GM23248 (cell line): ENCODE data around the gene MMAA.

Experiments used
- EZH2 ChIP-seq: fragments of 200-600 bp; sonication (generic); IDR thresholded peaks from 2 replicates; pipeline ENCODE4 v1.6.1; 2018; ENCODE audit warnings: antibody characterized with exemption, mild to moderate bottlenecking; ENCODE audit not compliant: insufficient read depth, poor library complexity, severe bottlenecking
- EZH2phosphoT487 ChIP-seq: fragments of 200-600 bp; sonication (generic); IDR thresholded peaks from 2 replicates; pipeline ENCODE4 v1.6.1; 2018; ENCODE audit warnings: antibody characterized with exemption, moderate library complexity, mild to moderate bottlenecking, low read depth; ENCODE audit not compliant: insufficient read depth

DNA sequence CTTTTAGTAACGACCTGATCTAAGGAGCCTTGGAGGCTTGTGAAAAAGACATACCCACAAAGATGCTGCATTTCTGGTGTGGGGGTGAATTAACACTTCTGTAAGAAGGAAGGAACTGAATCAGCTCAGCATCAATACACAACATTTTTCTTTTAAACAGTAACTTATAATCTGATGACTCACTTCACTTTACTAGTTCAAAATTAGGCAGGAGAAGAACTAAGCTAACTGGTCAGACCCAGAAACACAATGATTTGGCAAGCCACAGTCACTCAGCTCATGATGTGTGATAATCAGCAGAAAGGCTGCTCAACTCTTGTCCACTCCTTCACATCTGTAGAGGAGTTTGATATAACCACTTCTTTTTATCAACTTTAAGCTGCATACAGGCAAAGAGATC, 4.6 kb downstream of the MMAA start:
- TF ChIP-seq EZH2 (no peak), EZH2phosphoT487 (no peak)
